Measurements from ENCODE around the gene ADGRF1.

GRCh38 chr6:46954837-46955451 is 87.2 kb downstream of the ADGRF1 start:
- TF ChIP-seq POLR2AphosphoS5 (IDR thresholded peaks at IDR 0.05), result no peak
- no peak for TF ChIP-seq EP300 (IDR thresholded peaks at IDR 0.05)
- TF ChIP-seq CTCF (IDR thresholded peaks at IDR 0.05), result no peak

All from stomach (tissue), 4 donors.